HepG2 (cell line): Measurements from ENCODE around the gene ZNF524. TPM values are rescaled to one million over a fixed set of nuclear protein-coding genes. Genes with fewer than 3 reads are reported as not detected.

Experiments
- BHLHE40 ChIP-seq: IDR thresholded peaks from 2 replicates; pipeline ENCODE4 v1.6.1; 2011; ENCODE audit warnings: low read length, improper control_type of control experiment
- CERS6 ChIP-seq: sonication (generic); formaldehyde crosslinking; IDR thresholded peaks from 2 replicates; pipeline ENCODE4 v1.5.0; 2020; ENCODE audit warnings: missing genetic modification reagents
- DBP ChIP-seq: sonication (generic); formaldehyde crosslinking; IDR thresholded peaks from 2 replicates; pipeline ENCODE4 v1.4.0; 2020; ENCODE audit warnings: missing genetic modification reagents; ENCODE audit errors: not compliant biosample characterization
- ELF1 ChIP-seq: sonication (generic); formaldehyde crosslinking; IDR thresholded peaks from 2 replicates; pipeline ENCODE4 v1.4.0; 2020; ENCODE audit warnings: missing genetic modification reagents
- GABPB1 ChIP-seq: IDR thresholded peaks from 2 replicates; pipeline ENCODE4 v1.6.1; 2016; ENCODE audit warnings: mild to moderate bottlenecking, missing genetic modification reagents, moderate library complexity, missing compliant biosample characterization
- HMG20B ChIP-seq: conservative IDR thresholded peaks from 2 replicates; pipeline ENCODE4 v1.6.1; 2016; ENCODE audit warnings: missing genetic modification reagents, missing compliant biosample characterization
- IKZF1 ChIP-seq: fragments of 450-650 bp; IDR thresholded peaks from 2 replicates; pipeline ENCODE4 v1.7.1; 2016
- MLX ChIP-seq: IDR thresholded peaks from 2 replicates; pipeline ENCODE4 v1.6.1; 2016
- RARA ChIP-seq: IDR thresholded peaks from 2 replicates; pipeline ENCODE4 v1.6.1; 2016; ENCODE audit warnings: missing genetic modification reagents, missing compliant biosample characterization
- RBM39 ChIP-seq: fragments of 200-400 bp; formaldehyde crosslinking; IDR thresholded peaks from one replicate; pipeline ENCODE4 v1.6.1; 2018; ENCODE audit warnings: antibody characterized with exemption, mild to moderate bottlenecking, low read depth, low read length; ENCODE audit not compliant: poor library complexity, severe bottlenecking
- REPIN1 ChIP-seq: sonication (generic); formaldehyde crosslinking; IDR thresholded peaks from 2 replicates; pipeline ENCODE4 v1.8.0; 2022; ENCODE audit warnings: missing genetic modification reagents, low read depth, mild to moderate bottlenecking, borderline replicate concordance
- SNAPC4 ChIP-seq: sonication (generic); formaldehyde crosslinking; IDR thresholded peaks from 2 replicates; pipeline ENCODE4 v1.4.0; 2020; ENCODE audit warnings: mild to moderate bottlenecking, missing genetic modification reagents
- SOX5 ChIP-seq: IDR thresholded peaks from 2 replicates; pipeline ENCODE4 v1.6.1; 2016; ENCODE audit warnings: borderline replicate concordance
- TOE1 ChIP-seq: sonication (generic); formaldehyde crosslinking; IDR thresholded peaks from 2 replicates; pipeline ENCODE4 v1.4.0; 2020; ENCODE audit warnings: mild to moderate bottlenecking, missing genetic modification reagents
- ZNF576 ChIP-seq: sonication (generic); formaldehyde crosslinking; IDR thresholded peaks from 2 replicates; pipeline ENCODE4 v1.4.0; 2020; ENCODE audit warnings: mild to moderate bottlenecking, missing genetic modification reagents
- ZSCAN20 ChIP-seq: sonication (generic); formaldehyde crosslinking; IDR thresholded peaks from 2 replicates; pipeline ENCODE4 v1.4.0; 2020; ENCODE audit warnings: missing genetic modification reagents, mild to moderate bottlenecking, borderline replicate concordance
- polyA plus RNA-seq, 8 experiments: library from polyadenylated mRNA; depleted of rRNA in 3 of 8; stranded (reverse) in 7 of 8; unstranded in 1 of 8; fragments of >200 nt; fragmentation: Illumina TruSeq in 4 of 8; extraction: Trizol in 4 of 8; gene quantifications; 2 replicates each; pipeline versions ENCODE4 v1.2.1 to v1.2.3, GENCODE V29; 2011 to 2016; ENCODE audit warnings: low read depth in 4 of 8, missing spikeins in 1 of 8, mixed read lengths in 1 of 8; ENCODE audit not compliant: insufficient read depth in 1 of 8
- total RNA-seq, 5 experiments: library from RNA; depleted of rRNA; stranded (reverse); fragments of >200 nt; fragmentation: Illumina TruSeq; extraction: Trizol; gene quantifications; 2 replicates each; pipeline ENCODE4 v1.2.3, GENCODE V29; 2016; ENCODE audit warnings: low read depth in 1 of 5
- TF ChIP-seq, protein P1 (sequence below): IDR thresholded peaks from 2 replicates; pipeline ENCODE4 v1.6.1; 2016; ENCODE audit warnings: low read depth, missing genetic modification reagents, missing compliant biosample characterization

The ZNF524 gene
- total and polyA plus RNA-seq, 2 of the 13 experiments (the other 11 are each of a cell fraction or from before 2014, with no cell fraction given) = 3.2 to 4.6 TPM

DNA sequence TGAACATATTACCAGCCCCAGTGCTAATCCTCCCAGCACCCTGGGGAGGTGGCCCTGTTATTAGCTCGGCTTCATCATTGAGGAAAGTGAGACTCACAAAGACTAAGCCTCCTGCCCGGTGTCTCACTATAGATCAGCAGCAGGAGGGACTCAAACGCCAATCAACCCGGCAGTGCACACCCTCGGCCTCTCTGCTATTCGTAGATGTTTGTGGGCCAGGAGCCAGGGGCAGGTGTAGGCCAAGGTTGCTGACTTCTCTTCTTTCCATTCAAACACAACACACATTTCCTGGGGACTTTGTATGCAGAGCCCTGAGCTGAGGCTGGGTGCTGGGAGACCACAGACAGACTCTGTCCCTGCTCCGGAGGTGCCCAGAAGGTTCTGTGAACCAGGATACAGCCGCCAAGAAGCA lies 45.3 kb upstream of the ZNF524 start (continued):
- TF ChIP-seq RBM39 (no peak), DBP (CRISPR knock-in tag) (no peak), IKZF1 (no peak), RARA (peak; percentile 77; the same call in 1 of the 2 replicates), BHLHE40 (no peak), CERS6 (CRISPR knock-in tag) (no peak), SNAPC4 (CRISPR knock-in tag) (no peak), TOE1 (no peak), MLX (no peak), HMG20B (CRISPR knock-in tag) (no peak), GABPB1 (CRISPR knock-in tag) (no peak; the same call in 1 of the 2 replicates), REPIN1 (CRISPR knock-in tag) (no peak), ELF1 (peak; percentile 25; the same call in 1 of the 2 replicates), ZNF576 (no peak), SOX5 (CRISPR knock-in tag) (peak; percentile 32; the same call in 1 of the 2 replicates), ZSCAN20 (CRISPR knock-in tag) (no peak)
- TF ChIP-seq, protein P1, sequence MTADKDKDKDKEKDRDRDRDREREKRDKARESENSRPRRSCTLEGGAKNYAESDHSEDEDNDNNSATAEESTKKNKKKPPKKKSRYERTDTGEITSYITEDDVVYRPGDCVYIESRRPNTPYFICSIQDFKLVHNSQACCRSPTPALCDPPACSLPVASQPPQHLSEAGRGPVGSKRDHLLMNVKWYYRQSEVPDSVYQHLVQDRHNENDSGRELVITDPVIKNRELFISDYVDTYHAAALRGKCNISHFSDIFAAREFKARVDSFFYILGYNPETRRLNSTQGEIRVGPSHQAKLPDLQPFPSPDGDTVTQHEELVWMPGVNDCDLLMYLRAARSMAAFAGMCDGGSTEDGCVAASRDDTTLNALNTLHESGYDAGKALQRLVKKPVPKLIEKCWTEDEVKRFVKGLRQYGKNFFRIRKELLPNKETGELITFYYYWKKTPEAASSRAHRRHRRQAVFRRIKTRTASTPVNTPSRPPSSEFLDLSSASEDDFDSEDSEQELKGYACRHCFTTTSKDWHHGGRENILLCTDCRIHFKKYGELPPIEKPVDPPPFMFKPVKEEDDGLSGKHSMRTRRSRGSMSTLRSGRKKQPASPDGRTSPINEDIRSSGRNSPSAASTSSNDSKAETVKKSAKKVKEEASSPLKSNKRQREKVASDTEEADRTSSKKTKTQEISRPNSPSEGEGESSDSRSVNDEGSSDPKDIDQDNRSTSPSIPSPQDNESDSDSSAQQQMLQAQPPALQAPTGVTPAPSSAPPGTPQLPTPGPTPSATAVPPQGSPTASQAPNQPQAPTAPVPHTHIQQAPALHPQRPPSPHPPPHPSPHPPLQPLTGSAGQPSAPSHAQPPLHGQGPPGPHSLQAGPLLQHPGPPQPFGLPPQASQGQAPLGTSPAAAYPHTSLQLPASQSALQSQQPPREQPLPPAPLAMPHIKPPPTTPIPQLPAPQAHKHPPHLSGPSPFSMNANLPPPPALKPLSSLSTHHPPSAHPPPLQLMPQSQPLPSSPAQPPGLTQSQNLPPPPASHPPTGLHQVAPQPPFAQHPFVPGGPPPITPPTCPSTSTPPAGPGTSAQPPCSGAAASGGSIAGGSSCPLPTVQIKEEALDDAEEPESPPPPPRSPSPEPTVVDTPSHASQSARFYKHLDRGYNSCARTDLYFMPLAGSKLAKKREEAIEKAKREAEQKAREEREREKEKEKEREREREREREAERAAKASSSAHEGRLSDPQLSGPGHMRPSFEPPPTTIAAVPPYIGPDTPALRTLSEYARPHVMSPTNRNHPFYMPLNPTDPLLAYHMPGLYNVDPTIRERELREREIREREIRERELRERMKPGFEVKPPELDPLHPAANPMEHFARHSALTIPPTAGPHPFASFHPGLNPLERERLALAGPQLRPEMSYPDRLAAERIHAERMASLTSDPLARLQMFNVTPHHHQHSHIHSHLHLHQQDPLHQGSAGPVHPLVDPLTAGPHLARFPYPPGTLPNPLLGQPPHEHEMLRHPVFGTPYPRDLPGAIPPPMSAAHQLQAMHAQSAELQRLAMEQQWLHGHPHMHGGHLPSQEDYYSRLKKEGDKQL (CRISPR knock-in tag) = 0 out of 2 replicates have a peak, but pooled peaks have one; percentile 27
